Mucosa of stomach (tissue), 1 donor: ENCODE measurements around the gene NUDT8.

ENCODE experiments used
- H3K27me3 ChIP-seq: one replicate; pipeline ENCODE4 v1.7.0; 2013; ENCODE audit warnings: mild to moderate bottlenecking, low read length; ENCODE audit not compliant: control insufficient read depth, insufficient read depth
- H3K36me3 ChIP-seq: one replicate; pipeline ENCODE4 v1.7.0; 2013; ENCODE audit warnings: low read length; ENCODE audit not compliant: control insufficient read depth, insufficient read depth
- H3K4me1 ChIP-seq: one replicate; pipeline ENCODE4 v1.7.0; 2013; ENCODE audit warnings: mild to moderate bottlenecking, low read length; ENCODE audit not compliant: control insufficient read depth, insufficient read depth
- H3K4me3 ChIP-seq: one replicate; pipeline ENCODE4 v1.7.0; 2013; ENCODE audit warnings: low read length
- H3K9ac ChIP-seq: one replicate; pipeline ENCODE4 v1.7.0; 2013; ENCODE audit warnings: mild to moderate bottlenecking, low read length, moderate library complexity
- H3K9me3 ChIP-seq: one replicate; pipeline ENCODE4 v1.7.0; 2013; ENCODE audit warnings: mild to moderate bottlenecking, low read length, moderate library complexity; ENCODE audit not compliant: control insufficient read depth
- donor health status: Pancreatic carcinoma.

The NUDT8 gene

GRCh38 chr11:67654225-67654624 lies 24.5 kb upstream of the NUDT8 start:
- no peaks in the 10 kb centered on the region for H3K9me3 ChIP-seq
- H3K4me1 ChIP-seq: peaks cover 27% of the 10 kb centered on the region
- H3K27me3 ChIP-seq: no peaks in the 10 kb centered on the region
- H3K36me3 ChIP-seq: no peaks in the 10 kb centered on the region
- no peak overlapping the region for H3K4me3 ChIP-seq
- no peak overlapping the region for H3K9ac ChIP-seq

- peaks cover 23% of the 10 kb centered on the region for H3K4me1 ChIP-seq
Observed at GRCh38 chr11:67652965-67653845, 23.5 kb upstream of the NUDT8 start.

GRCh38 chr11:67651976-67652781 lies 22.4 kb upstream of the NUDT8 start:
- no peaks in the 10 kb centered on the region for H3K9me3 ChIP-seq
- H3K36me3 ChIP-seq: no peaks in the 10 kb centered on the region
- no peak overlapping the region for H3K9ac ChIP-seq
- no peaks in the 10 kb centered on the region for H3K27me3 ChIP-seq
- H3K4me1 ChIP-seq: peaks cover 16% of the 10 kb centered on the region
- no peak overlapping the region for H3K4me3 ChIP-seq

More at GRCh38 chr11:67652965-67653845, 23.5 kb upstream of the NUDT8 start:
- Histone ChIP-seq H3K36me3 (no peaks in the 10 kb centered on the region), H3K9ac (no peak overlapping the region), H3K9me3 (no peaks in the 10 kb centered on the region), H3K4me3 (no peak overlapping the region), H3K27me3 (no peaks in the 10 kb centered on the region)

- H3K9ac ChIP-seq: peak overlapping the region; percentile 65
- H3K4me1 ChIP-seq: peaks cover 13% of the 10 kb centered on the region
- no peaks in the 10 kb centered on the region for H3K27me3 ChIP-seq
- peak overlapping the region; percentile 49 for H3K4me3 ChIP-seq
- H3K9me3 ChIP-seq: no peaks in the 10 kb centered on the region
- no peaks in the 10 kb centered on the region for H3K36me3 ChIP-seq
Observed at GRCh38 chr11:67649634-67650510, 20.1 kb upstream of the NUDT8 start.

- no peaks in the 10 kb centered on the region for H3K36me3 ChIP-seq
- peaks cover 13% of the 10 kb centered on the region for H3K4me1 ChIP-seq
Observed at GRCh38 chr11:67648796-67649613, 19.3 kb upstream of the NUDT8 start.

GRCh38 chr11:67648140-67648795 lies 18.5 kb upstream of the NUDT8 start:
- H3K9ac ChIP-seq: no peak overlapping the region
- H3K36me3 ChIP-seq: no peaks in the 10 kb centered on the region
- H3K4me3 ChIP-seq: no peak overlapping the region
- no peaks in the 10 kb centered on the region for H3K9me3 ChIP-seq
- peaks cover 13% of the 10 kb centered on the region for H3K4me1 ChIP-seq
- no peaks in the 10 kb centered on the region for H3K27me3 ChIP-seq

More at GRCh38 chr11:67648796-67649613, 19.3 kb upstream of the NUDT8 start:
- Histone ChIP-seq H3K4me3 (no peak overlapping the region), H3K9me3 (no peaks in the 10 kb centered on the region), H3K9ac (no peak overlapping the region), H3K27me3 (no peaks in the 10 kb centered on the region)

- no peak overlapping the region for H3K9ac ChIP-seq
- no peaks in the 10 kb centered on the region for H3K36me3 ChIP-seq
- H3K4me3 ChIP-seq: no peak overlapping the region
- no peaks in the 10 kb centered on the region for H3K9me3 ChIP-seq
- no peaks in the 10 kb centered on the region for H3K27me3 ChIP-seq
- H3K4me1 ChIP-seq: peaks cover 10% of the 10 kb centered on the region
Observed at GRCh38 chr11:67647471-67647870, 17.7 kb upstream of the NUDT8 start.

GRCh38 chr11:67646535-67647336 lies 17.0 kb upstream of the NUDT8 start:
- Histone ChIP-seq H3K9me3 (no peaks in the 10 kb centered on the region), H3K4me1 (peaks cover 6% of the 10 kb centered on the region), H3K9ac (no peak overlapping the region), H3K4me3 (no peak overlapping the region), H3K27me3 (no peaks in the 10 kb centered on the region), H3K36me3 (no peaks in the 10 kb centered on the region)

GRCh38 chr11:67645521-67646461 lies 16.1 kb upstream of the NUDT8 start:
- H3K9ac ChIP-seq: no peak overlapping the region
- H3K27me3 ChIP-seq: no peaks in the 10 kb centered on the region
- H3K4me3 ChIP-seq: no peak overlapping the region
- peaks cover 6% of the 10 kb centered on the region for H3K4me1 ChIP-seq
- no peaks in the 10 kb centered on the region for H3K36me3 ChIP-seq
- H3K9me3 ChIP-seq: no peaks in the 10 kb centered on the region
